Tibial nerve (tissue), 4 donors: ENCODE data around the gene ZFYVE9. TPM values are rescaled to one million over a fixed set of nuclear protein-coding genes. Genes with fewer than 3 reads are reported as not detected.

Source experiments
- DNase-seq, 2 donors: peaks; one replicate each; pipeline ENCODE4 v3.0.0-alpha.2; 2019; ENCODE audit warnings: low spot score in 2 of 2
- H3K27ac ChIP-seq, 4 donors: fragments of 200-600 bp; sonication (generic) in 3 of 4; one replicate each; pipeline ENCODE4 v1.5.1; 2017 to 2019; ENCODE audit warnings: mild to moderate bottlenecking in 1 of 4
- H3K27me3 ChIP-seq, 2 donors: fragments of 200-600 bp; sonication (generic) in 1 of 2; one replicate each; pipeline versions ENCODE4 v1.5.1 to v1.6.0; 2017 to 2019
- H3K36me3 ChIP-seq, 3 donors: fragments of 200-600 bp; sonication (generic); one replicate each; pipeline ENCODE4 v1.5.1; 2018 to 2019
- H3K4me1 ChIP-seq, 4 donors: fragments of 200-600 bp; sonication (generic) in 3 of 4; one replicate each; pipeline ENCODE4 v1.5.1; 2017 to 2019
- H3K4me3 ChIP-seq, 4 donors: fragments of 200-600 bp; sonication (generic) in 3 of 4; one replicate each; pipeline ENCODE4 v1.5.1; 2017 to 2019; ENCODE audit warnings: mild to moderate bottlenecking in 1 of 4, moderate library complexity in 1 of 4
- H3K9me3 ChIP-seq, 4 donors: fragments of 200-600 bp; sonication (generic) in 3 of 4; one replicate each; pipeline ENCODE4 v1.5.1; 2017 to 2019
- CTCF ChIP-seq, 5 experiments: fragments of 200-600 bp in 3 of 5; fragments of 450-650 bp in 2 of 5; sonication (generic) in 3 of 5; IDR thresholded peaks; one replicate each; pipeline ENCODE4 v1.5.1; 2016 to 2019; ENCODE audit warnings: antibody characterized with exemption in 5 of 5, mild to moderate bottlenecking in 3 of 5, moderate library complexity in 2 of 5
- EP300 ChIP-seq, 2 donors: sonication (generic); formaldehyde crosslinking; IDR thresholded peaks; one replicate each; pipeline ENCODE4 v1.6.1; 2017; ENCODE audit warnings: antibody characterized with exemption in 2 of 2, mild to moderate bottlenecking in 1 of 2
- POLR2A ChIP-seq, 2 donors: fragments of 450-650 bp; IDR thresholded peaks; one replicate each; pipeline ENCODE4 v1.6.1; 2017; ENCODE audit warnings: antibody characterized with exemption in 2 of 2, mild to moderate bottlenecking in 2 of 2, moderate library complexity in 2 of 2
- WGBS, 2 donors: methylation state at CpG; one replicate each; pipeline ENCODE4 v1.1.5; 2018; 5-methylcytosine and 5-hydroxymethylcytosine counted together
- total RNA-seq, 4 donors: library from RNA; depleted of rRNA; stranded (reverse); fragments of >200 nt; gene quantifications; one replicate each; pipeline ENCODE4 v1.1.0, GENCODE V29; 2016

ZFYVE9 gene
- total RNA-seq, 4 donors from 2014 or later = 29.1 to 39.6 (median 35.0) TPM

- Histone ChIP-seq H3K27ac (no peak overlapping the region), H3K36me3 (no peaks in the 10 kb centered on the region)
These were observed 16.3 kb downstream of the ZFYVE9 start for GRCh38 chr1:52158218-52158617.

GRCh38 chr1:52159033-52159789 lies 17.3 kb downstream of the ZFYVE9 start:
- no peaks in the 10 kb centered on the region for H3K27me3 ChIP-seq
- no peak overlapping the region for H3K27ac ChIP-seq
- no peaks in the 10 kb centered on the region for H3K36me3 ChIP-seq
- H3K4me3 ChIP-seq = no peak overlapping the region
- WGBS, 2 donors = 97 to 98% methylated on average over 10 of the region's 10 CpGs
- DNase-seq = no peak
- peaks cover 0 to 4% (median 0%) of the 10 kb centered on the region in 4 donors for H3K4me1 ChIP-seq
- TF ChIP-seq CTCF (IDR thresholded peaks at IDR 0.05) (no peak), EP300 (IDR thresholded peaks at IDR 0.05) (no peak), POLR2A (IDR thresholded peaks at IDR 0.05) (no peak)
- H3K9me3 ChIP-seq = no peaks in the 10 kb centered on the region

More at GRCh38 chr1:52158218-52158617, 16.3 kb downstream of the ZFYVE9 start:
- Histone ChIP-seq H3K4me1 (peaks cover 0 to 14% (median 0%) of the 10 kb centered on the region in 4 donors), H3K4me3 (no peak overlapping the region), H3K27me3 (no peaks in the 10 kb centered on the region), H3K9me3 (no peaks in the 10 kb centered on the region)
- 92 to 99% methylated on average over 4 of the region's 4 CpGs for WGBS, 2 donors
- DNase-seq = no peak
- TF ChIP-seq POLR2A (IDR thresholded peaks at IDR 0.05) (no peak), EP300 (IDR thresholded peaks at IDR 0.05) (no peak), CTCF (IDR thresholded peaks at IDR 0.05) (no peak)

- 96 to 98% methylated on average over 2 of the region's 2 CpGs for WGBS, 2 donors
- TF ChIP-seq CTCF (IDR thresholded peaks at IDR 0.05) (no peak), POLR2A (IDR thresholded peaks at IDR 0.05) (no peak), EP300 (IDR thresholded peaks at IDR 0.05) (no peak)
- no peaks in the 10 kb centered on the region for H3K4me1 ChIP-seq
- H3K27me3 ChIP-seq = no peaks in the 10 kb centered on the region
- DNase-seq = no peak
- H3K9me3 ChIP-seq = no peaks in the 10 kb centered on the region
- H3K27ac ChIP-seq = no peak overlapping the region
- H3K36me3 ChIP-seq = no peaks in the 10 kb centered on the region
- no peak overlapping the region for H3K4me3 ChIP-seq
These were observed 21.1 kb downstream of the ZFYVE9 start for GRCh38 chr1:52162947-52163346.

GRCh38 chr1:52164604-52165003 lies 22.7 kb downstream of the ZFYVE9 start:
- no peaks in the 10 kb centered on the region for H3K36me3 ChIP-seq
- no peak overlapping the region for H3K4me3 ChIP-seq
- no peak for TF ChIP-seq EP300 (IDR thresholded peaks at IDR 0.05)
- no peak for TF ChIP-seq CTCF (IDR thresholded peaks at IDR 0.05)
- no peak for TF ChIP-seq POLR2A (IDR thresholded peaks at IDR 0.05)
- no peaks in the 10 kb centered on the region for H3K4me1 ChIP-seq
- H3K27me3 ChIP-seq = no peaks in the 10 kb centered on the region
- H3K27ac ChIP-seq = no peak overlapping the region
- 94 to 100% methylated on average over 4 of the region's 4 CpGs for WGBS, 2 donors
- no peak for DNase-seq
- no peaks in the 10 kb centered on the region for H3K9me3 ChIP-seq

- DNase-seq = no peak
- peaks cover 0 to 7% (median 3%) of the 10 kb centered on the region in 4 donors for H3K9me3 ChIP-seq
- TF ChIP-seq POLR2A (IDR thresholded peaks at IDR 0.05) = no peak
- TF ChIP-seq CTCF (IDR thresholded peaks at IDR 0.05) = no peak
- TF ChIP-seq EP300 (IDR thresholded peaks at IDR 0.05) = no peak
- 85 to 89% methylated on average over 6 of the region's 6 CpGs for WGBS, 2 donors
- no peak overlapping the region for H3K27ac ChIP-seq
- no peaks in the 10 kb centered on the region for H3K4me1 ChIP-seq
- H3K27me3 ChIP-seq = no peaks in the 10 kb centered on the region
- H3K4me3 ChIP-seq = no peak overlapping the region
- peaks cover 0 to 3% (median 0%) of the 10 kb centered on the region in 3 donors for H3K36me3 ChIP-seq
These were observed 25.3 kb downstream of the ZFYVE9 start for GRCh38 chr1:52166996-52167753.
